GM21515 (cell line): ENCODE results near the gene PLA2G3.
A peak's percentile ranks its signal among the peaks of the same experiment; 100 is the strongest.

Experiments used
- ATAC-seq: cut with Tn5 transposase; IDR thresholded peaks from one replicate; pipeline ENCODE4 v1.9.1; 2021; ENCODE audit not compliant: unreplicated experiment

PLA2G3 gene

DNA sequence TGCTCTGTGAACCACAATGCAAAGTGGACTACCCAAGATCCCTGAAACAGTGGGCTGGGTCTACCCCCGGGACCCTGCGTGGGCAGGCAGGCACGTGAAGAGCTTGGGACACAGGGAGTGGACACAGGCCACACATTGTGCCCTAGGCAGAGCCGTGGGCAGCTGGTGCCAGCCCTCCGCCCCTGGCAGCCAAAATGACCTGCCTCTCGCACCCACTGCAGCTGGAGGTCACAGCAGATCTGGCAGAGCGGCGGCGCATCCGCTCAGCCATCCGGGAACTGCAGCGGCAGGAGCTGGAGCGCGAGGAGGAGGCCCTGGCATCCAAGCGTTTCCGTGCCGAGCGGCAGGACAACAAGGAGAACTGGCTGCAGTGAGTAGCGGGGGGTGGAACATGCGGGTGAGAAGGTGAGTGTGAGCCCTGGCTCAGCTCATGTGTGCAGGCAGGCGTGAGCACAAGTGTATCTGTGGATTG, 52.5 kb downstream of the PLA2G3 start:
- ATAC-seq = no peak

DNA sequence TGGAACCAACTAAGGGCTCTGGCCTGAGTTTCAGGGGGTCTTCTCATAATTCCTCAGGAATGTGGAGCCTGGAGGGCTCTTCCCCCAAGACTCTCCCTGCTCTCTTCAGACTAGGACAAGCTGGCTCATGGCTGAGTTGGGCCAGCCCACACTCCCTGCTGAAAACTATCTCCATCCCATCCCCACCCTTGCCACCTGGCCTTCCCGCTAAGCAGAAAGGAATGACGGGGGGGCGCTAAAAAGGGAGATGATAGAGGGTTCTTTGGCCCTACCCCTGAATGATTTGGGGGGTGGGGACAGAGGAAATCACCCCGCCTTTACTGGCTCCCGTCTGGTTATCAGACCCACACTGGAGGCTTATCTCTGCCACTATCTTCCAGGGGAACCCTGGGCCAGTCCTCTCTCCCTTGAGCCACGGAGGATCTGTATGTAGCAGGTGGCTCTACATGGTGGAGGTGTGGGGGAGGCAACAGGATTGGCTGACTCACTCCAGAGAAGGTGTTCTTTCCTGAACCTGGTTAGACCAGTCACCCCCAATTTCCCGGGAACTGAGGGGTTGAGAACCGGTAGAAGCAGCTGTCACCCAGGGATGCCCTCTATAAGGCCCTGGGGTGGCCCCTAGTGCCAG, 53.5 kb downstream of the PLA2G3 start:
- no peak for ATAC-seq

DNA sequence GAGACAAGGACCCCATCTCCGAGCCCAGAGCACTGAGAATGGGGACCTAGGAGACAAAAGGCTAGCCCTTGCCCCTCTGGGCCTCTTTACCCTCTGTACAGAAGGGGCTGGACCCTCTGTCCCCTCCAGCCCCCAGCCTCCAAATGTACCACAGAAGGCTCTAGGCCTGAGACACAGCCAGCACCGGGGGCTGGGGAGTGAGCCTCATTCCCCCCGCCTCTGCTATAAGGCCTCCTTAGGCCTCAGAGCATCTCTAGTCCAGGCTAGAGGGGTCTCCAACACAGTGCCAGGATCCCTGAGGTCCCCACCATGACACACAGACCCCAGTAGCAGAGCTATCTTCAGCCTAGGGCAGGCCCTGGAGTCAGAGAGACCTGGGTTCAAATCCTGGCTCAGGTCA, 54.4 kb downstream of the PLA2G3 start:
- no peak for ATAC-seq

DNA sequence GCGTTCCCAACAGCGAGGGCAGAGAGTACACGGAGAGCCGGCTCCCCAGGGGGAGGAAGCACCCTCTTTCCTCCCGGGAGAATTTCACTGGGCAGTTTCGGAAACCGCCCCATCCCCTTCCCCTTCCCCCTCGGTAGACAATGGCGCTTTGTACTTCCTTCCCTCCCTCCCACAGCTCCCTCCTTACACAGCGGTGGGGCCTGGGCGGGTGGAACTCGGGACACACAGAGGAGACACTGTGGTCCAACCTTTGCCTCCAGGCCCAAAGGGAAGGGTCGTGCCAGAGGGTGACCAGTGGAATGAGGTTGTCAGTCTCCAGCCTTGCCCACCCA, 54.8 kb downstream of the PLA2G3 start:
- ATAC-seq = no peak

DNA sequence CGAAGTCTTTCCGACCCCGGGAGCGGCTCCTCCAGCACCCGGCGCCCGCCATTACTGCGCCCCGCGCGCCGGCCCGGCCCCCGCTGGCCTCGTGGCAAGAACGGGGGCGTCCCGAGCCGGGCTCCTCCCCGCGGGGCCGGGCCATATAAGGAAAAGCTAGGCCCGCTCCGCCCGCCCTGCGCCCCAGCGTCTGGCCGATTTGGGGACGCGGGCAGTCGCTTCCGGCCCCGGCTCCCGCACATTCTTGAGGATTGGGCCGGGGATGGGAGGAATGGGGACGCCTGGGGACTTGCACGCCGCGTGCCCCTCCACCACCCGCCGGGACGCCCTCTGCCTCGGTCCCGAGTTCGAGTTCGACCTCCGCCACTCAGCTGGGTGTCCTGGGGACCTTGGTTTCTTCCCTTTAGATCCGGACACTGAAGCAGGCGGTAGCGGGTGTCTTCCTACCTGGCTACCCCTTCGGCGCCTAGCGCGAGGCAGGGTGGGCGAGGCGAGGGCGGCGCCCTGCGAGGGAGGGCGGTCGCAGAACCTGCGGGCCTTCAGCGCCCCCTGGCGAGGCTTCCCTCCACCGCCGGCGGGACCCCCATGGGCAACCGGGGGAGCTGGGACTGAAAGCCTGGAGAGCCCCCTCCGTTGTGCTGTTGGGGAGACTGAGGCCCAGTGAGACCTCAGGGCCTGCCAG, 55.4 kb downstream of the PLA2G3 start:
- ATAC-seq = peak; percentile 56
